ENCODE measurements around the gene NUPR2.
"Not testable (repeated sequence)": the region's sequence is repeated elsewhere in the genome, so short reads cannot be mapped to it uniquely, and the experiment has no call there.

Gene NUPR2

DNA sequence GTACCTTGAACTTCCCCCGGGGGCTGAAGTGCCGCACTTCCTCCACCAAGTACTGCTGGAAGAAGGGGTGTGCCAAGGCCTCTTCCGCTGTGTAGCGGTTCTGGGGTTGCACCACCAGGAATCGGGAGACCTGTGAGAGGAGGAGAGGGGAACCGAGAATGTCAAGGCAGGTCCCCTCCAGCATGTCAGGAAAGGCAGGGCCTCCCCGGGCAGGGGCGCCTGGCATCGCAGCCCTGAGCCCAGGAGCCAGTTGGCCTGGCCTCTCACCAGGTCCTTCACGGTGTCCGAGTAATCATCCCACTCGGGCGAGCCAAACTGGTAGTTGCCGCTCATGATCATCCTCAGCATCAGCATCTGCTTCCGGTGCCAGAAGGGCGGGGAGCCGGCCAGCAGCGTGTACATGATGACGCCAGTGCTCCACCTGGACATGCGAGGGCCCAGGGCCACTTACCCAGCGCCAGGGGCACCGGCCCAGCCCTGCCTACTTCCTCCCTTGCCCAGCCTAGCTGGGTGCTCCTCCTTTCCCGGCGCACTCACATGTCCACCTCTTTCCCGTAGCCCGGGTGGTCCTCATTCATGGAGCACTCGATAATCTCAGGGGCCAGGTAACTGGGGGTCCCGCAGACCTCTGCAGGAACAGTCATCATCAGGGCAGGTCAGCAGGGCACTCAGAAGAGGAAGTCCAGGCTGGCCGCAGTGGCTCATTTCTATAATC is 34.4 kb downstream of the NUPR2 start:
- H2AFZ ChIP-seq (ENCODE audit: low read depth, low read length): no peak overlapping the region
- H3K79me2 ChIP-seq (ENCODE audit: low read length): no peaks in the 10 kb centered on the region
- H3K9me3 ChIP-seq (ENCODE audit: insufficient read depth, low read length): no peaks in the 10 kb centered on the region
- no peak overlapping the region for H3K4me2 ChIP-seq (ENCODE audit: low read length)
- H3K27ac ChIP-seq (ENCODE audit: low read length): no peak overlapping the region
- H4K20me1 ChIP-seq (ENCODE audit: insufficient read depth, low read length): no peaks in the 10 kb centered on the region
- TF ChIP-seq CTCF (IDR thresholded peaks at IDR 0.05; ENCODE audit: low read depth, low read length) (no peak), EZH2phosphoT487 (IDR thresholded peaks at IDR 0.05; ENCODE audit: low read depth) (no peak)
- H3K4me1 ChIP-seq (ENCODE audit: low read length): no peaks in the 10 kb centered on the region
- H3K4me3 ChIP-seq (ENCODE audit: low read length): no peak overlapping the region
- no peak overlapping the region for H3K9ac ChIP-seq (ENCODE audit: low read length)
- H3K27me3 ChIP-seq (ENCODE audit: low read depth, low read length): no peaks in the 10 kb centered on the region
- peaks cover 21% of the 10 kb centered on the region for H3K36me3 ChIP-seq (replicated peaks; ENCODE audit: low read depth, low read length)

GRCh38 chr7:56080726-56081435 is 35.3 kb downstream of the NUPR2 start:
- not testable (repeated sequence) for H3K27me3 ChIP-seq (ENCODE audit: low read depth, low read length); H4K20me1 ChIP-seq (ENCODE audit: insufficient read depth, low read length); H3K4me3 ChIP-seq (ENCODE audit: low read length); H3K9ac ChIP-seq (ENCODE audit: low read length); H3K9me3 ChIP-seq (ENCODE audit: insufficient read depth, low read length); H2AFZ ChIP-seq (ENCODE audit: low read depth, low read length); H3K4me2 ChIP-seq (ENCODE audit: low read length); H3K4me1 ChIP-seq (ENCODE audit: low read length); H3K79me2 ChIP-seq (ENCODE audit: low read length); H3K27ac ChIP-seq (ENCODE audit: low read length)
- H3K36me3 ChIP-seq (replicated peaks; ENCODE audit: low read depth, low read length): peaks cover 27% of the 10 kb centered on the region

DNA sequence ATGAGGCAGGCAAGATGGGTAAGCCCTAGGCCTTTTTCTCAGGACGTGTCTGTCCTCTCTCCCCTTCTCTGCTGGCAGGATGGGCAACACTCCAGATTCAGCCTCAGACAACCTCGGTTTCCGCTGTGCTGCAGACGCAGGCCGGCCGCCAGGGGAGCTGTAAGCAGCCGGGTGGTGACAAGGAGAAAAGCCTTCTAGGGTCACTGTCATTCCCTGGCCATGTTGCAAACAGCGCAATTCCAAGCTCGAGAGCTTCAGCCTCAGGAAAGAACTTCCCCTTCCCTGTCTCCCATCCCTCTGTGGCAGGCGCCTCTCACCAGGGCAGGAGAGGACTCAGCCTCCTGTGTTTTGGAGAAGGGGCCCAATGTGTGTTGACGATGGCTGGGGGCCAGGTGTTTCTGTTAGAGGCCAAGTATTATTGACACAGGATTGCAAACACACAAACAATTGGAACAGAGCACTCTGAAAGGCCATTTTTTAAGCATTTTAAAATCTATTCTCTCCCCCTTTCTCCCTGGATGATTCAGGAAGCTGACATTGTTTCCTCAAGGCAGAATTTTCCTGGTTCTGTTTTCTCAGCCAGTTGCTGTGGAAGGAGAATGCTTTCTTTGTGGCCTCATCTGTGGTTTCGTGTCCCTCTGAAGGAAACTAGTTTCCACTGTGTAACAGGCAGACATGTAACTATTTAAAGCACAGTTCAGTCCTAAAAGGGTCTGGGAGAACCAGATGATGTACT is 36.6 kb downstream of the NUPR2 start:
- H3K27ac ChIP-seq (ENCODE audit: low read length): no peak overlapping the region
- H3K36me3 ChIP-seq (replicated peaks; ENCODE audit: low read depth, low read length): peaks cover 31% of the 10 kb centered on the region
- no peaks in the 10 kb centered on the region for H4K20me1 ChIP-seq (ENCODE audit: insufficient read depth, low read length)
- H3K4me2 ChIP-seq (ENCODE audit: low read length): no peak overlapping the region
- H3K4me1 ChIP-seq (ENCODE audit: low read length): no peaks in the 10 kb centered on the region
- H3K9me3 ChIP-seq (ENCODE audit: insufficient read depth, low read length): no peaks in the 10 kb centered on the region
- no peak overlapping the region for H2AFZ ChIP-seq (ENCODE audit: low read depth, low read length)
- H3K27me3 ChIP-seq (ENCODE audit: low read depth, low read length): no peaks in the 10 kb centered on the region
- no peak overlapping the region for H3K9ac ChIP-seq (ENCODE audit: low read length)
- no peaks in the 10 kb centered on the region for H3K79me2 ChIP-seq (ENCODE audit: low read length)
- no peak overlapping the region for H3K4me3 ChIP-seq (ENCODE audit: low read length)
- TF ChIP-seq CTCF (IDR thresholded peaks at IDR 0.05; ENCODE audit: low read depth, low read length): no peak
- no peak for TF ChIP-seq EZH2phosphoT487 (IDR thresholded peaks at IDR 0.05; ENCODE audit: low read depth)

GRCh38 chr7:56078196-56078595 is 38.0 kb downstream of the NUPR2 start:
- no peaks in the 10 kb centered on the region for H3K4me1 ChIP-seq (ENCODE audit: low read length)
- no peaks in the 10 kb centered on the region for H3K9me3 ChIP-seq (ENCODE audit: insufficient read depth, low read length)
- H3K36me3 ChIP-seq (replicated peaks; ENCODE audit: low read depth, low read length): peaks cover 33% of the 10 kb centered on the region
- no peak for TF ChIP-seq EZH2phosphoT487 (IDR thresholded peaks at IDR 0.05; ENCODE audit: low read depth)
- no peak for TF ChIP-seq CTCF (IDR thresholded peaks at IDR 0.05; ENCODE audit: low read depth, low read length)
- H2AFZ ChIP-seq (ENCODE audit: low read depth, low read length): no peak overlapping the region
- no peaks in the 10 kb centered on the region for H3K79me2 ChIP-seq (ENCODE audit: low read length)
- no peak overlapping the region for H3K4me3 ChIP-seq (ENCODE audit: low read length)
- no peaks in the 10 kb centered on the region for H4K20me1 ChIP-seq (ENCODE audit: insufficient read depth, low read length)
- no peak overlapping the region for H3K9ac ChIP-seq (ENCODE audit: low read length)
- H3K4me2 ChIP-seq (ENCODE audit: low read length): no peak overlapping the region
- no peak overlapping the region for H3K27ac ChIP-seq (ENCODE audit: low read length)
- H3K27me3 ChIP-seq (ENCODE audit: low read depth, low read length): no peaks in the 10 kb centered on the region

Data from OCI-LY3 (cell line).